SIG-M5 treated with dmso at 0.1 percent for 504 hours (cell line): ENCODE data around the gene POLR2J.
"Not testable (repeated sequence)": the region's sequence is repeated elsewhere in the genome, so short reads cannot be mapped to it uniquely, and the experiment has no call there.

Experiments
- DNase-seq: peaks from one replicate; lab custom pipeline; 2025; ENCODE audit not compliant: unreplicated experiment; lab: John Stamatoyannopoulos, UW

The POLR2J gene

GRCh38 chr7:102494473-102495149 is 15.9 kb upstream of the POLR2J start:
- DNase-seq = not testable (repeated sequence)

GRCh38 chr7:102494026-102494425 is 15.3 kb upstream of the POLR2J start:
- DNase-seq = not testable (repeated sequence)

- DNase-seq = not testable (repeated sequence)
These were observed 14.7 kb upstream of the POLR2J start for GRCh38 chr7:102493220-102493935.

- DNase-seq = not testable (repeated sequence)
These were observed 11.9 kb upstream of the POLR2J start for GRCh38 chr7:102490529-102491075.

GRCh38 chr7:102484317-102484716 is 5.6 kb upstream of the POLR2J start:
- not testable (repeated sequence) for DNase-seq

GRCh38 chr7:102481962-102482361 is 3.2 kb upstream of the POLR2J start:
- not testable (repeated sequence) for DNase-seq

- DNase-seq = not testable (repeated sequence)
These were observed 1.4 kb upstream of the POLR2J start for GRCh38 chr7:102479982-102480637.

- not testable (repeated sequence) for DNase-seq
These were observed 475 bp upstream of the POLR2J start for GRCh38 chr7:102479209-102479584.

- DNase-seq = not testable (repeated sequence)
These were observed 3.8 kb downstream of the POLR2J start for GRCh38 chr7:102474736-102475435.

GRCh38 chr7:102474116-102474515 is 4.6 kb downstream of the POLR2J start:
- DNase-seq = not testable (repeated sequence)

GRCh38 chr7:102473271-102473991 is 5.3 kb downstream of the POLR2J start:
- no peak for DNase-seq

GRCh38 chr7:102472126-102473041 is 6.3 kb downstream of the POLR2J start:
- no peak for DNase-seq

- DNase-seq = no peak
These were observed 7.0 kb downstream of the POLR2J start for GRCh38 chr7:102471791-102472125.

GRCh38 chr7:102469972-102470825 is 8.5 kb downstream of the POLR2J start:
- DNase-seq = no peak

GRCh38 chr7:102469351-102469971 is 9.3 kb downstream of the POLR2J start:
- DNase-seq = no peak

GRCh38 chr7:102468478-102469350 is 10.0 kb downstream of the POLR2J start:
- DNase-seq = no peak
